ENCODE measurements around the gene PDIA4.

Gene PDIA4

DNA sequence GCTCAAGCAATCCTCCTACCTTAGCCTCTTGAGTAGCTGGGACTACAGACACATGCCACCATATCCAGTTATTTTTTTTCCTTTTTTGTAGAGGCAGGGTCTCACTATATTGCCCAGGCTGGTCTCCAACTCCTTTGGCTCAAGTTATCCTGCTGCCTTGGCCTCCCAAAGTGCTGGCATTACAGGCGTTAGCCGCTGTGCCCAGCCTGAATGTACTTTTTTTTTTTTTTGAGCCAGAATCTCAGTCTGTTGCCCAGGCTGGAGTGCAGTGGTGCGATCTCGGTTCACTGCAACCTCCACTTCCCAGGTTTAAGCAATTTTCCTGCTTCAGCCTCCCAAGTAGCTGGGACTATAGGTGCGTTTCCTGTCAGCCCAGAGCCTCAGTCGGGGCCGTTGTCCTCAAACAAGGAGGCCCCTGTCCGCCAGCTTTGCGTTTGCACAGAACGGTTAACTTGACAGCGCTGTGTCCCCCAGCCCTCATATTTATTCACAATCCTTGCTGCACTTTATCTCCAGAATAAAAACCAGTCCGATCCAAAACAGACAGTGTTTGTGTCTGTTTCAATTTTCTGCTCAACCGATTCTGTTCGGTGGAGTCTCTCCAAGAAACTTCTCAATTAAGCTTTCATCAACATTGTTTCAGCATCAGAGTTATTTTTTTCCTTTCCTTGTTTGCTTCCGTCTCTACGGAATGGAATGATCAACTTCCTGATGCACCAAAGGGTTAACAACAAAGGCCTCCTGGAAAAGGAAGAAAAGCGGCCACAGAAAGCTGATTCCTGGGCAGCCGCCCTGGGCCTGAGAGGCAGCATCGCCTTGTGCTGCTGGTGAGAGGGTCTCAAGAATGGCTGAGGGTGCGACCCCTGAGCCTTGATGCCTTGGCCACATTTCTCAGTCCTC, 64.5 kb downstream of the PDIA4 start:
- DNase-seq: no peak

DNA sequence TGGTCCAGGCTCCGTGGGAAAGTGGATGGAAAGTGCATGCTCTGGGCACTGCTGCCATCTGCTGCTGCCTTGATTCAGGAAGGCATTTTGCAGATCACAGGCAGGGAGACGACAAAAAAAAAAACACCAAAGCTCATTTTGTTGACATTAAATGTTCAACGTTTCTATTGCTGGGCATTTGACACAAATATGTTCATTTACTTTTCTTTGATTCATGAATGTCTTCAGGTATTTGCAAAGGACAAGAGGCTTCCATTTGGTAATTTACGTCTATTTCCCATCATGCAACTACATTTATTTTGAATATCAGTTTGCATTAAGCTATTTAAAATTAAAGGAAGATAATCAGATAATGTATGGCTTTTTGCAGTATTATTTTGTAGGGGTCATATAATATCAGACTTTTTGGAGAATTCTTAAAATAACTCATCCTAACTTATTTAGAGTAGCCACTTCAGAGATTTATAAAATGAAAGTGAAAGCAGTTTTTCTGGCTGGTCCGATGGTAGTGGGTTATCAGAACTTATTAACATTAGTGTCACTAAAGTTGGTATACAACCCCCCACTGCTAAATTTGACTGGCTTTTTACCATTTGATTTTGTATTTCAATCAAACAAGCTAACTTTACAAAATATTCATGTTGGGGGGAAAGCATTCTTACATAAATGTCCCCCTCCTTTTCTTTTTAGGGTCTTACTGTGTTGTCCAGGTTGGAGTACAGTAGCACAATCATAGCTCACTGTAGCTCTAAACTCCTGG, 65.3 kb downstream of the PDIA4 start:
- peak; percentile 57 for DNase-seq

DNA sequence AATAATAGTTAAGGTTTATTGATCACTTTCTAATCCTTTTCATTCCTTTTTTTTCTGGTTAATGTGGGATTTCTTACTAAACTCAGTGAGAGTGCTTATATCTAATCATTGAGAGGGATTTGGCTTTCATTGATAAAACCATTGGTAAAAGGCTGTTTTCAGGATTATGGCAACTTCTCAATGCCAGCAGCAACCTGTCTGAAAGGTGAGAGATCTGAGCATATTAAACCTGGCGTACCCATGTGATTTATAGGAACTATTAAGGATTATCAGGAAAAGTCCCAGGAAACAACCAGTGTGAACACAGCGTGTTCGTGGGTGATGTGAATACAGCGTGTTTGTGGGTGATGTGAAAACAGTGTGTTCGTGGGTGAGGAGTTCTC, 65.9 kb downstream of the PDIA4 start:
- no peak for DNase-seq

DNA sequence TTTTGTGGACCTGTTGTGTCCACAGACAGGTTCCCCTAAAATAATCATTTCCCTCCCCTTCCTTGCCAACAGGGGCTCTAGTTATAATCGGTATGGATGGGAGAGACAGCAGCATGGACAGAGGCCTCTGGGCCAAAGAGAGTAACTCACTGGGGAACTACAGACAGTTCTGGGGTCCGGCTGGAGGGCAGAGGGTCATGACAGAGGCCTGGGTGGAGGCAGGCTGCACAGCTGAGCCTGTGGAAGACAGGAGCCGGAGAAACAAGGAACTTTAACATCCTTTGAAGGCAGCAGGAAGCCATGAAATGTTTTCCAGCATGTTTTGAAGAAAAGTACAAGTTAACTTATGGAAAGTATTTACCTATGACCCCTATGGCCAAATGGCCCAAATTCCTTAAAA, 68.6 kb downstream of the PDIA4 start:
- no peak for DNase-seq

DNA sequence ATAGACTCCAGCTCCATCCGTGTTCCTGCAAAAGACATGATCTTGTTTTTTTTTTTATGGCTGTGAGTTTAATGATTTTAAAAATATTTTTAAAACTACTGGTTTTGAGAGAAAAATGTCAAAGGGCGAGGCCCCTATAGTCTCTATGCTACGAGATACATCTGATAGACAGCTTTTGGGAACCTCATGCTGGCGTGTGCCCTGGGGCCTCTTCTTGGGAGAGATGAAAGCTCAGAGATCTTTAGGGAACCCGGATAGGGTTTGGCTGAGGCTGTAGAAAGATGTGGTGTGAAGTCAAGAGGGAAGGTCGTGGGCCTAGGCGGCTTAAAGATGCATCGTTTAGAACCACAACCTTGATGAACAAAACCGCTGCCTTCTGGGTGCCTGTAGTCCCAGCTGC, 70.2 kb downstream of the PDIA4 start:
- DNase-seq: no peak

DNA sequence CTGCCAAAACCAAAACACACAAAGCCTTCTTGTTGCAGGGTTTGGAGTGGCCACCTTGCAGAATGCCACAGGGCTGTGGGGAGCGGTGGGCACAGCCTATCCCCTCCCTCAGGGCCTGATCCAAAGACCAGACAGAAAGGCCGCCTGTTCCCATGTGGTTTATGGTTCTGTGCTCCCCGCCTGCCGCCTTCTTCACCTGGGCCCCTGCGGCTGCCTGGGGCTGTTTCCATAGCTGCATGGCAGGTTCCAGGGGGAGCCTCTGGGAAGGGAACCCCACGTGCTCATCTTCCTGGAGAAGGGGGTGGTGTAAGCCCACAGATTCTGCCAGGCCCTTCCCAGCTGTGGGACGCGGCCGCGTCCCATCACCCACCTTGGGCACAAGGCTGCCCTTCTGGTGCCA, 73.5 kb downstream of the PDIA4 start:
- no peak for DNase-seq

DNA sequence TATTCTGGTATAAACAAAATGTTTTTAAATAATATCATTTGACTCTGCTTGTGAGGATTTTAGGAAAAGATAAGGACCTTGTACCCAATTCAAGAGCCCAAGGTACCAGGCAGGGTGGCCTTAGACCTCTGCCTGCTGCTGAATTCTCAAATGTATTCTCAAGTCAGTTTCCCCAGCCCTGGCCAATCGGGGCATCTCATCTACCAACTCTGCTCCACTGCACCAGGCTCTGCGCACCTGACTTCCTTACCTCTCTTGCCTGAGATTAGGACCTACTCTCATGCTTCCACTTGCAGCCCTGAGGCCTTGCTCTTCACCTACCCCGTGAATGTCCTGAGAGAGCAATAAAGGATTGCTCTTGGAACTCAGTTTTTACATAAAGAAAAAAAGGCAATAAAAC, 74.6 kb downstream of the PDIA4 start:
- no peak for DNase-seq

Data from activated CD4-positive, alpha-beta T cell treated with anti-CD3 and anti-CD28 coated beads for 1 hour (primary cell).